HT1080 (cell line): ENCODE measurements around the gene UCHL5. TPM values are rescaled to one million over a fixed set of nuclear protein-coding genes. Genes with fewer than 3 reads are reported as not detected.
"Not testable (repeated sequence)": the region's sequence is repeated elsewhere in the genome, so short reads cannot be mapped to it uniquely, and the experiment has no call there.

ENCODE experiments used
- DNase-seq: peaks from one replicate; pipeline ENCODE4 v3.0.0-alpha.2; 2015; ENCODE audit warnings: low read depth
- total RNA-seq: library from RNA; depleted of rRNA; stranded (reverse); fragments of >200 nt; shearing (Covaris generic); gene quantifications from 2 replicates; pipeline ENCODE4 v1.2.3, GENCODE V29; 2014

The UCHL5 gene
- total RNA-seq, 1 experiment from 2014 or later, result 41.4 TPM

DNA sequence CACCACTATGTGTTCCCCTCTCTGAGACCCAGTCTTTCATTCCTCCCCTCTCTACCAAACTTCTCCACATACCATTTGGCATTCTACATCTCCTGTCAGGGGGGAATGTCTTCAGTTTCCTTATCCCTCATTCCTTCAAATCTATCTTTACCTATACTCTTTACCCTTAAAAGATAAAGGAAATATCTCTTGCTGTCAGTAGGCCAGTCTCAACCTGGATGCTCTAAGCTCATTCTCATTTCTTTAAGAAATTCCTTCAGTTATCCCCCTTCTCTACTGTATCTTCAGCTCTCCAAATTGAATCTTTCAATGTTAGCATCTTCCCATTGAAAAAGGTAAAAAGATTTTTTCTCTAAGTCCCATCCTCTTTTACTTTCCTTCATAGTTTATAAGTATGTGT is 6.8 kb upstream of the UCHL5 start:
- DNase-seq, result no peak

DNA sequence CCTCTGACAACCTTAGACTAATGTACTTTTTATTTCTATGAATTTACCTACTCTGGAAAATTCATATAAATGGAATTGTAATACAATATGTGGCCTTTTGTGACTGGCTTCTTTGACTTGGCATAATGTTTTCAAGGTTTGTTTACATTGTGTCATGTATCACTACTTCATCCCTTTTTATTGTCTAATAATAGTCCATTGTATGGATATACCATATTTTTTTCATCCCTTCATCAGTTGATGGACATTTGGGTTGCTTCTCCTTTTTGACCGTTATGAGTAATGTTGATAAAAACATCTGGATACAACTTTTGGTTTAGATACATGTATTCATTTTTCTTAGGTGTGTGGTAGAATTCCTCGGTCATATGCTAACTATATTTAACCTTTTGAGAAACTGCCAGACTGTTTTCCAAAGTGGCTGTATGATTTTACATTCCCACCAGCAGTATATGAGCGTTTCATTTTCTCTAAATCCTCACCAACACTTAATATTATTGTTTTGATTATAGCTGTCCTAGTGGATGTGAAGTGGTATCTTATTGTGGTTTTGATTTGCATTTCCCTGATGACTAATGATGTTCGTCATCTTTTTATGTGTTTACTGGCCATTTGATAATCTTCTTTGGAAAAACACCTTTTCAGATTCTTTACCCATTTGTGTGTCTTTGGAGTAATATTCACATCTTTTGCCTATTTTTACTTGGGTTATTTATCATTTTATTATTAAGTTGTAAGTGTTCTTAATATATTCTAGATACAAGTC is 3.7 kb upstream of the UCHL5 start:
- DNase-seq, result peak; percentile 42

DNA sequence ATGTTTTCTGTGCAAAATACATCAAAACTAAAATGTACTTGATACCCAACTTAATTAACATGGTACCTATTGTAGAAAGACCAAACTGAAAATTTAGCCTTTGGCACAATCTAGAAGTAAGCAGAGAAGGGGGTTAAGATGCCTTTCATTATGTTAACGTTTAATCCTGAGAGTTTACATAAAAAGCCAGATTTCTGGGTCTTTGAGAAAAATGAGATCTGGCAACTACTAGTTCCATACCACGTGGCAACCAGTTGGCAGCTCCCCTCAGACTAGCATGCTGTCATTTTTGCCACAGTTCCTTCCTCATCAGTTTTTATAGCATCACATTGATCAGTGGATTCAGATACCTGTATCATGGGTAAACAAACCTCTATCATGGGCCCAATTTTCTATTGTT is 1.8 kb upstream of the UCHL5 start:
- DNase-seq, result peak; percentile 10

DNA sequence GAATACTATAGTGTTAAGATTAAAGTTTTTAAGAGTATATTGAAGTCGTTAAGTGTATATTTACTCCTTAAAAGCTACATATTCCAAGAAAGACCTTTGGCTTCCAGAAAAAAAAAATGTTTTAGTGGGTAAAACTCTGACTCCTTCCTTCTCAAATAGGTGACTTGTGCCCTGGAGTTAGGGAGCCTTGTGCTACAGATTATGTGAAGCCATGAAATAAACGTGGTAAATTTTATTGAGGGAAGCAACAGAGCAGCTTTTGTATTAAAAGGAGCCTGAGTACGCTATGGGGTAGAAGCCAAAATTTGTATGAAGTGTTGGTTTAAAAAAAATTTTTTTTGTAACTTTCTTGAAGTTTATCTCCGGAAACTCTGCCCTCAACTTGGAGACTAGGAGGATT is 1.2 kb upstream of the UCHL5 start:
- peak; percentile 4 for DNase-seq

DNA sequence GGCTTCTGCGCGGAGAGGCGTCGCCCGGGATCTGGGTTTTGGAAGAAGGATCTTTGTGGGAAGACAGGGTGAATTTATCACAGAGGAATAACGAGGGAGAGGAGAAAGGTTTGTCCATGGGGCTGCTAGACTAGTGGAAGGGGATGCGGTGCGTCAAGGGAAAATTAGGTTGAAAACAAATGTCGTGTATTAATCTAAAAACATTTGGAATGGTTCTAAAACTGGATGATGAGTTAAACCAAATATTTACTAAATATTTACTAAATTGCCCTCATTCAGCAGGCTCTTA is 899 bp upstream of the UCHL5 start:
- no peak for DNase-seq

DNA sequence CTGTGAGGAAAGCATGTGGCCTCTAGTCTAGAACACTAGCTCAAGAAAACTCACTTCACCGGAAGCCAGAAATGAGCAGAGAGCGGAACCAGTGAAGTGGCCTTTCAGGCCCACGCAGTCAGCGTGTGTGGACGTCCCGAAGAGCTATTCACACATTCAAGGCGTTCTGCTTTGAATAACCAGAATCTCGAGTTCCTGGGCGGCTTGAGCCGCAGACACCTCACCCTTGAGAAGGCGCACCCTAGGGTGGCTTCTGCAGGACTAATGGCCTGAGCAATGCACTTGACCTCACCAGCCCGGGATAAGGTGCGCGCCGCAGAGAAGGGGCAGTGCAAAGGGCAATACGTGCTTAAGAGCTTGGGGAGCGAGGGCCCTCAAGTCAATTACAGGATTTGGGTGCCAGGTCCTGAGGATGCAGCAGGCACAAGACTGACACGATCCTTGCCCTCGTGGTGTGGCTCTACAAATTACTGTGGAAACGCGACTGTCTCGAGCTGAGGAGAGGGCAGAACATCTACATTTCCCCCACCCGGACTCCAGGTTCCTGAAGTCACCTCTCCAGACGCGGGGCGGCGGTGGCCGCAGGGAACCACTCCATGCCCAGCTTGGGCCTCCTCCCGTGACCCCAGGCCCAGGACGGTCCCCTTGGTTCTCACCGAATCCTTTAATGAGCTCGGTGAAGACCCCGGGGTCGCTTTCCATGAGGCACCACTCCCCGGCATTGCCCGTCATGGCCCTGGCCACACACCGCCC is 455 bp downstream of the UCHL5 start:
- DNase-seq, result peak; percentile 49

DNA sequence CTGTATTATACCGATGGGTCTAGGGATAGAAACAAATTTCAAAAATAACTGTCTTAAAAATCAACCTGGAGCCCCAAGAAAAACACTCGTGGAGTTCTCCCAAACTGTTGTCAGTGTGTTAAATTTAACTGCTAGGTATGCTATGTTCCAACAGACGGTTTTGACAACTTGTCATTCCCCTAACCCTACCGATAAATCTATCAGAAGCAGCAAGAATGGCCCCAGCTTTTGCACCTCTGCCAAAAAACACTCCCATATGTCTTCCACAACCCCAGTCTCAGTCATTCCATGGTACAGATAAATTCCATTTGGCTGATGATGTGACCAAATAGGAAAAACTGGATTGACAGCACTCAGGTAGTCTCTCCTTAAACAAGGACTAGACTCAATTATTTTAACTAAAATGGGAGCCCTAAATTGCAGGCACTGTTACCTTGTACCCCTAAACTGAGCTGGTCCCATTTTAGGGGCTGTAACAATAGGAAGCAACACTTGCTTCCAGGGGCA is 4.9 kb downstream of the UCHL5 start:
- DNase-seq, result no peak

DNA sequence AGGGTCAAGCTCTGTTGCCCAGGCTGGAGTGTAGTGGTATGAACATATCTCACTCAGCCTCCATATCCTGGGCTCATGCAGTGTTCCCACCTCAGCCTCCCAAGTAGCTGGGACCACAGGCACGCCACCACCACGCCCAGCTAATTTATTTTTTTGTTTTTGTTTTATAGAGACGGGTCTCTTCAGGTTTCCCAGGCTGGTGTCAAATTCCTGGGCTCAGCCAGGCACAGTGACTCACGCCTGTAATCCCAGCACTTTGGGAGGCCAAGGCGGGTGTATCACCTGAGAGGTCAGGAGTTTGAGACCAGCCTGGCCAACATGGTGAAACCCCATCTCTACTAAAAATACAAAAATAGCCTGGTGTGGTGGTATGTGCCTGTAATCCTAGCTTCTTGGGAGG is 10.2 kb downstream of the UCHL5 start:
- peak; percentile 20 for DNase-seq

DNA sequence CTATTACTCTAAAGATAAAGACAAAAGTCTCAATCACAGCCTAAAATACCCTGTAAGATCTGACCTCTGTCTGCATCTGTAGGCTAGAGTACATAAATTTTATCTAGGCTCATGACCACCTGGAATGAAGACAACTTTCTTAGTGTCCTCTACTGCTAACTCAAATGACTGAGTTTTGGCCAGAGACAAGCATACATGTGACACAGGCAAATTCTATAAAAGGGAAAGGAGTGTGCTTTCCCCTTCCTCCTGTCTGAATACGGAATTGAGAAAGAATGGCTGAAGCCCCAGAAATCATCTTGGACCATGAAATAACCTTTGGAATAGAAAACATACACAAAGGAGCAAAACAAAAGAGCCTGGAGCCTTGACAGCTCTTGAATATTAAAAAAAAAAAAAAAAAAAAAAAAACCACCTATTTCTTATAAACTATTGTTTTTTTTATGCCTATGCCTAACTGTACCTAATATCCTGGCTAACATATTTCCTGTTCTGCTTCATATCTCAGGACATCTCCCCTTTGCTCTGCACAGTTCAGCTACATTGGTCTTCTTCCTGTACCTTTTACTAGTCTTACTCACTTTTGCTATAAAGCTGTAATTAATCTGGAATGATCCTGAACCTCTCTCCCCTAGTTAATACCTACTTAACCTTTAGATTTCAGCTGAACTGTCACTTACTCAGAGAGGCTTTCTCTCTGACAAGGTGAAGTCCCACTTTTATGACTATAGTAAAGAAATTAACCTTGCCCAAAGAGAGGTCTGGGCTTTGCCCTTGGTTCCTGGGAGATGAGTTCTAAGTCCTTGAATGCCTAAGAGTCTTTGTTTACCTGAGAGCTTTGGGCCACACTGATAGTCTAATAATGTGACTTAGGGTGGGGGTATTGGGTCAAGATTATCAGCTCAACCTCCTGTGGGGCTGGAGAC is 16.1 kb downstream of the UCHL5 start:
- no peak for DNase-seq

DNA sequence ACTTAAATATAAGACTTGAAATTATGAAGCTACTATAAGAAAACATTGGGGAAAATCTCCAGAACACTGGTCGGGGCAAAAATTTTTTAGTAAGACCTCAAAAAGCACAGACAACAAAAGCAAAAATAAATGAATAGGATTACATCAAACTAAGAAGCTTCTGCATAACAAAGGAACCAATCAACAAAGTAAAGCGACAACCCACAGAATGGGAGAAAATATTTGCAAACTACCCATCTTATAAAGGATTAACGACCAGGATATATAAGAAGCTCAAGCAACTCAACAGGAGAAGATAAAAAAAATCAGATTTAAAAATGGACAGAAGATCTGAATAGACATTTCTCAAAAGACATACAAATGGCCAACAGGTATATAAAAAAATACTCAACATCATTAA is 19.1 kb downstream of the UCHL5 start:
- no peak for DNase-seq

DNA sequence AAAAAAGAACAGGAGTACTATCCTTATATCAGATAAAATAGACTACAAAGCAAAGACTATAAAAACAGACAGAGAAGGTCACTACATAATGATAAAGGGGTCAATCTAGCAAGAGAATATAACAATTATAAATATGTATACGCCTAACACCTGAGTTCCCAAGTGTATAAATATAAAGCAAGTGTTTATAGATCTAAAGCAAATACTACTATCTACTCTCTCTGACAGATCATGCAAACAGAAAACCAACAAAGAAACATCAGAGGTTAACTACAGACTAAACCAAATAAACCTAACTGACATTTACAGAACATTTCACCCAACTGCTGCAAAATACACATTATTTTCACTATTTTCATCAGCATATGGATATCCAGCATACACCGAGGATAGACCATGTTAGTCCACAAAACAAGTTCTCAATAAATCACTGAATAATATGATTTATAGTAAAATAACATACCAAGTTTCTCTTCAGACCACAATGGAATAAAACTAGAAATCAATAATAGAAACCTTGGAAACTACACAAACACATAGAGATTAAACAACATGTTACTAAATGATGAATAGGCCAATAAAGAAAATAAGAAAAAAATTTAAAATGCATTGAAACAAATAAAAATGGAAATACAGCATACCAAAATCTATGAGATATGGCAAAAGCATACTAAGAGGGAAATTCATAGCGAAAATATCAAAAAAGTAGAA is 22.7 kb downstream of the UCHL5 start:
- DNase-seq, result no peak

DNA sequence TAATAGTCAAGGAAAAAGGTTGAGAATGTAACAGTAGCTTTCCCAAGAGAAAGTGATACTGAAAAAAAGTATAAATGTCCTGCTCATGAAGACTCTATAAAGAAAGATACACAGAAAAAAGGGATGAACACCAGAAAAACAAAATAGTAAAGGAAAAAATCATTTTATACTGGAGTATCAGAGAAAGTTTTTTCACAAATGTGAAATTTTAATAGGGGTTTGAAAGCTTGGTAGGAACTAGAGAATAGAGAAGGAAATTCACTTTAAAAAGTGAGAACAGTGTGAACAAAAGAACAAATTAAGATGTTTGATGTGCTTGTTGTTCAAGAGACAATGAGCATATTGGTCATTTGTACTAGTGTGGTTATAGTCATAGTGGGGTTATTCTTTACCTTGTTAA is 25.6 kb downstream of the UCHL5 start:
- DNase-seq, result no peak

DNA sequence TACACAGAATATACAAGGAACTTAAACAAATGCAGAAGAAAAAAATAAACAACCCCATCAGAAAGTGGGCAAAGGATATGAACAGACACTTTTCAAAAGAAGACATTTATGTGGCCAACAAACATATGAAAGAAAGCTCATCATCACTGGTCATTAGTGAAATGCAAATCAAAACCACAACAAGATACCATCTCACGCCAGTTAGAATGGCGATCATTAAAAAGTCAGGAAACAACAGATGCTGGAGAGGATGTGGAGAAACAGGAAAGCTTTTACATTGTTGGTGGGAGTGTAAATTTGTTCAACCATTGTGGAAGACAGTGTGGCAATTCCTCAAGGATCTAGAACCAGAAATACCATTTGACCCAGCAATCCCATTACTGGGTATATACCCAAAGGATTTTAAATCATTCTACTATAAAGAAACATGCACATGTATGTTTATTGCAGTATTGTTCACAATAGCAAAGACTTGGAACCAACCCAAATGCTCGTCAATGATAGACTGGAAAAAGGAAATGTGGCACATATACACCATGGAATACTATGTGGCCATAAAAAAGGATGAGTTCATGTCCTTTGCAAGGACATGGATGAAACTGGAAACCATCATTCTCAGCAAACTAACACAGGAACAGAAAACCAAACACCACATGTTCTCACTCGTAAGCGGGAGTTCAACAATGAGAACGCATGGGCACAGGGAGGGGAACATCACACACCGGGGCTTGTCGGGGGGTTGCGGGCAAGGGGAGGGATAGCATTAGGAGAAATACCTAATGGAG is 26.3 kb downstream of the UCHL5 start:
- not testable (repeated sequence) for DNase-seq

DNA sequence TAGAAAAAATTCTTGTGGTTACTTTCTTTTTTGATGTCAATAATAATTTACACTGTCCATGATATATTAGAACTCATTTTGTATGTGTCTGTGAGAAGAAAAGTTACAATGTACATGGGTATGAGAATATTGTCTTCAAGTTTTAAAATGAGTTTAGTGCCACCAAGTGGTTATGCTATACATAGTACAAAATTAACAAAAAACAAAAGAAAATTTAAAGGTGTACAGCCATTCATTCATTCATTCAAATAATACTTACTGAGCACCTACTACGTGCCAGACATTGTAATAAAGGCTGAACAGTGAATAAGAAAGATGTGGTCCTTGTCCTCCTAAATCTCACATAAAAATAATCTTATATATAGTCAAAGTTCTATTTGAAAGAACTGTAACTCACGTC is 27.7 kb downstream of the UCHL5 start:
- DNase-seq, result no peak

DNA sequence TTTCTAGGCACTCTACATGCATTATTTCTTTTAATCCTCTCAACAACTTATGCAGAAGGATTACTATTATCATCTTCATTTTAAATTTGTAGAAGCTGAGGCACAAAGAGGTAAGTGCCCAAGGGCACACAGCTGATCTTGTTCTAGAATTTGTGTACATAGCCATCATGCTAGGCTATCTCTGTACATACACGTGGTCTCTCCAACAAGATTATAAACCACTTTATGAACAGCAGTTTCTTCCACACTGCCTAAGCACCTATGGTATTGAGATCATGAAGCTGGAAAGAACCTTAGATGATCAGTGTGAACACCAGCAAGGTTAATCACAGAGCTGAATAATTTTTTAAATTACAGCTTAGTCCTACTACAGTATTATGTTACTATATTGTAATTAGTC is 28.9 kb downstream of the UCHL5 start:
- DNase-seq, result no peak

DNA sequence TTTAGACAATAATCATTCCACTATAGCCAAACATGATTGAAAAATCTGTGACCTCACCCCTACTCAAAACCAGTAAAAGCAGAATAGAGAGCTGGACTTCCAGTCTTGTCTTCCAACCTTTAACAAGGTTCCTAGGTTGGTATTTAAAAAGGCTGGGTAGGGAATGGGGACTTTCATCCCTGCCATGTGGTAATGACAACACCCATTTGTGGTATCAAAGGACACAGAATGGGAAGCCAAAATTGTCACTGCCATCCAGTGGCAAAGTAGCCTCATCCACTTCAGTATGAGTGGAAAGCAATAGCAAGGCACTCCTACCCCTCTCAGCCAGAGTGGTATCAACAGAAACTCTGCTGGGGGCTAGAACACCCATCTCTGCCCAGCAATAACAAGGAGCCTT is 33.9 kb downstream of the UCHL5 start:
- no peak for DNase-seq

DNA sequence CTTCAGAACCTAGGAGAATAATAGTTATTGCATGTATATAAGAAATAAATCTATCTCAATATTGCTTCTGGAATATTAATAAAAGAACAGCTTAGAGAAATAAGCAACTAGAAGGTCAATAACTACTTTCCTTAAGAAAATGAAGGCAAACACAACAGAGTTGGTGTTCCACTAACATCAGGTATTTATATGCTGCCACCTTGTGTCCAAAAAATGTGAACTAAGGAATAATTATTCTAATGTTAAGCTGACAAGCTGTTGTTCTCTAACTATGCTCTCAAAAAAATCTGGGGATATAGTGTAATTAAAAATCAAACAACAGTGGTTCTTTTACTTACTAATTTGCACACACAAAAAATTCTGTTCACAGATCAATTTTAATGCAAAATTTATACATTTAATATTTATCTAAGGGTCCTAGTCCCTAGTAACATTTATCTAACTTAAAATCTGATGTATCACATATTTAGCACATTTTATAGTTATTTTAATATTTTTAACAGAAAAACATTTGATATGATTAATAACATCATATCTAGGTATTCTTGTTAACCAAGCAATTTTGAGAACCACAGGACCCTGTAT is 39.6 kb downstream of the UCHL5 start:
- DNase-seq, result peak; percentile 8

DNA sequence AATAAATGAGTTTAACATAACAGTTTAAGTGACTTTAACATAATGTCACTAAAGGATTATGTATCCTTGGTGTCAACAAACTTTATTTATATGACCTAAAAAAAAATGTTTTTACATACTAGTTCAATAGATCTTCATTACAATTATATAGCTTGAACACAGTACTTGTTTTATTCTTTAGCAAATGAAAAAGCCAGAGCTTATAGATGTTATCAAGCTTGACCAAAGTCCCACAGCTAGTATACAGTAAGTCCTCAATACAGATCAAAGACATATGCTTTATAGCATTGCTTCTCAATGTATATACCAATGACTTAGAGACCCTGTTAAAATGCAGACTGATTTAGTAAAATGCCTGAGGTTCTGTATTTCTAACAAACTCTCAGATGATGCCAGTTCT is 42.4 kb downstream of the UCHL5 start:
- no peak for DNase-seq

DNA sequence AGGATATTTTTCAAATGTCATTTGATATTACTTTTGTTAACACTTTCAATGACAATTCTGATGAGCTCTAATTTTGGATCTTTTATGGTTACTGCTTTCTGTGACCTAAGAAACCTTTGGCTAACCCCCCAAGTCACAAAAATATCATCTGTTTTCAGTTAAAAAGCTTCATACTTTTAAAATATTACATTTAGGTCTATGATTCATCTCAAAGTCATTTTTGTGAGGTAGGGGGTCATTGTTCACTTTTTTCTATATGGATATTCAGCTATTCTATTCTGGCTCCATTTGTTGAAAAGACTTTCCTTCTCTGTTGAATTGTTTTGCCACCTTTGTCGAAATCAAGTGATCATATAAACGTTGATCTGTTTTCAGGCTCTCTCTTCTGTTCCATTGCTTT is 44.8 kb downstream of the UCHL5 start:
- DNase-seq, result no peak

DNA sequence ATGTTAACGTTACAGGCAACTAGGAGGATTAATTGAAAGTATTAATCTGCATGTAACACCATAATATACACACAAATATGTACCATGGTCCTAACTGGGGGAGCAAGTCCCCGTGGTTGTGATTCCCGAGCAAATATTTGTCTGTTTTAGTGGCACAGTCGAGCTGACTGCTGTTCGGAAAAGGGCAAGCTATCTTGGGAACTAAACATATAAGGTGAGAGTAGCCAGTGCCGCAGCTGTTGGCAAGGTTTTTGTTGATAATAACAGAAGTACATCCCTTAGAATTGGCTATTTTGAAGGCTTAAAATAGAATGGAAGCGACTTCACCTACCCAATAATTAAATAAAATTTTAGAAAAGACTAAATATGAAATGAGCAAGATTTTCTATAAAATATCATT is 45.5 kb downstream of the UCHL5 start:
- no peak for DNase-seq
